Islet of Langerhans (tissue), 1 donor: ENCODE results near the gene FNDC1.
"Not testable (repeated sequence)": the region's sequence is repeated elsewhere in the genome, so short reads cannot be mapped to it uniquely, and the experiment has no call there.

Experiments
- FAIRE-seq: peaks from one replicate; lab custom pipeline; 2011; peaks lifted over from hg19 to GRCh38; lab: Jason Lieb, UNC

Gene FNDC1

DNA sequence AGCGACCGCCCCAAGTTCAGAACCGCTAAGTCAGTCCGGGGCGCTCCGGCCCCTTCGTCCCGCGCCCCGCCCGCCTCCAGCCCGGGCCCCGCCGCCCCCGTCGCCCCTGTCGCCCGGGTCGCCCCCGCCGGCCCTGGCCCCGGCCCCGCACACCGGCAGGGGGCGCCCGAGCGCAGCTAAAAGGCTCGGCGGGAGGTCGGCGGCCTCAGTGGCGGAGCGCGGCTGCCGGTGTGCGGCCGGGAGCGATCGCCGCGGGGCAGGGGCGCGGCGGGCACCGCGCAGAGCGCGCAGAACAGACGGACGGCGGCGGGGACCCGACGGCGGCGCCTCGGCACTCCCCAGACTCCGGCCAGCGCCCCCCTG is at the start of gene FNDC1:
Gene FNDC1, plus strand, starts transcription at position 208 of the 363 bp plus-strand sequence. CDS start 197 bp downstream, outside the sequence.
- no peak for FAIRE-seq

DNA sequence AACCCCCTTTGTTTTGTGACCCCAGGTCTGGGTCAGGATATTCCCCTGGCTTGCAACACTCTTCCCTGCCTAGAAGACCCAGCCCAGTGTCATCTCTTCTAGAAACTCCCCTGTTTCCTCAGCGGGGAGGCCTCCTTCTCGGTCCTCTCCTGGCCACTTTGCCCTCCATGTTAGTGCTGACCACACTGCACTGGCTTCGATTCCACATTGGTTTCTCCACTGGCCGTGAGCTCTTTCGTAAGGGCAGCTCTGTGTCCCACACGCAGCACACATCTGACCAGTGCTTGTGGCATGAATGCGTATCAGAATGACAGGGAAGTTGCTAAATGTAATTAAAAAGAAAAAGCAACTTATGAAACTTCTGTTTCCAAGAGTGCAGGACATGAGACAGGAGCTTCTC is 49.4 kb upstream of the FNDC1 start:
- FAIRE-seq: no peak

DNA sequence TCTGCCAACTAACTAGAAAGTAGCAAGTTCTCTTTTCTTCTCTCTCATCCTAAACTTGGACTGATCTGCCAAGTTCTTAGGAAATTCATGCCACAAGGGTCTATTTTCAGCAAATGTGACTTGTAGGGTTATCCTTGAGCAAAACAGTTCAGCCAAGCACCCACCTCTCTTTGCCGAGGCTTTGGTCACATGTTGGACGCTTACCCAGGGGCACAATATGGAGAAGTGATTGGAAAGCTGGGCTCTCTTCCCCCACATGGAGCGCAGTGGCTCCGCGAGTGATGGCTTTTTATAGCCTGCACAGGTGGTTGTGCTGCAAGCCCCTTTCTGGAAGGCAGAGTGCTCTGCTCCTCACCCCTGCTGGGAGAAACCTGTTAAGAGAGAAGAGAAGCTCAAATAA is 47.7 kb upstream of the FNDC1 start:
- no peak for FAIRE-seq

DNA sequence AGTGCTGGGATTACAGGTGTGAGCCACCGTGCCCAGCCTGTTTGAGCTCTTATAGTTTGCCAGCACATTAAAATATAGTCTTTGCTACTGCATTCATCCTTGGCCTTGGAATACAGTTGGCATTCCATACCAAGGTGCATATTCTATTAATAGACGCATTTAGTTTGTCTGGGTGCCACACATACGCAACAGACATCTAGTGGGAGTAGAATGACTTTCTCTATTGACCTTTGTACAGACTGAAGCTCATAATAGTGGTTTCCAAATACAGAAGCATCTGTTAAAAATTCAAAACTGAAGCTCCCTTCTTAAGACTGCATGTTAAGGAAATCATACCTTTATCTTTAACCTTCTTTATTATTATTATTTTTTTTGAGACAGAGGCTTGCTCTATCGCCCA is 46.7 kb upstream of the FNDC1 start:
- FAIRE-seq: no peak

DNA sequence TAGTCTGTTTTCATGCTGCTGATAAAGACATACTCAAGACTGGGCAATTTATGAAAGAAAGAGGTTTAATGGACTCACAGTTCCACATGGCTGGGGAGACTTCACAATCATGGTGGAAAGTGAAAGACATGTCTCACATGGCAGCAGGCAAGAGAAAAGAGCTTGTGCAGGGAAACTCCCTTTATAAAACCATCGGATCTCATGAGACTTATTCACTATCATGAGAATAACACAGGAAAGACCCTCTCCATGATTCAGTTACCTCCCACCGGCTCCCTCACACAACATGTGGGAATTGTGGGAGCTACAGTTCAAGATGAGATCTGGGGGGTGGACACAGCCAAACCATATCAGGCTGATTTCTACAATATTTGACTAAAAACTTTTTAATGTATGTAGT is 45.4 kb upstream of the FNDC1 start:
- FAIRE-seq: not testable (repeated sequence)

DNA sequence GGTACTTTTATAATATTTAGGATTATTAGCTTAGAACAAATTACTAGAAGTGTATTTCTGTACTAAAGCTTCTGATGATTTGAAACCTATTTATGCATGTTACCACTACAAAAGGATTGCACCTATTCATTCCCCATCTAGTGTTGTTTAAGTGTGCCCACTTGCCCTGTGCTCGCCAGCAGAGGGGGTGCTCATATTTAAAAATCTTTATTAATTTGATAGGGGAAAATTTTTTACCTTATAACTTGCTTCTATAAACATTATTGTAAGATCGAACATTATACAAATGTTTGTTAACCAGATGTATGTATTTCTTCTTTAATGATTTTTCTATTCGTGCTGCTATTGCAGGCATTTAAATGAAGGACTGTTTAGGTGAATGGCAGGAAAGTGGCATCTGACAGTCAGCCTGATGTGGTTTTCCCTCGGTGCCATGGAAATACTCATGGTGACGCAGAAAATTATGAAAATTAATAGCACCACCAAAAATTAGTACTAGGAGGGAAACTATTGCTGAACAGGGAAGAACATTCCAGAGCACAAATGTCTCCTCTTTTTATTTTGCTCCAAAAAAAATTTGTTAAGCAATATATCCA is 44.1 kb upstream of the FNDC1 start:
- no peak for FAIRE-seq

DNA sequence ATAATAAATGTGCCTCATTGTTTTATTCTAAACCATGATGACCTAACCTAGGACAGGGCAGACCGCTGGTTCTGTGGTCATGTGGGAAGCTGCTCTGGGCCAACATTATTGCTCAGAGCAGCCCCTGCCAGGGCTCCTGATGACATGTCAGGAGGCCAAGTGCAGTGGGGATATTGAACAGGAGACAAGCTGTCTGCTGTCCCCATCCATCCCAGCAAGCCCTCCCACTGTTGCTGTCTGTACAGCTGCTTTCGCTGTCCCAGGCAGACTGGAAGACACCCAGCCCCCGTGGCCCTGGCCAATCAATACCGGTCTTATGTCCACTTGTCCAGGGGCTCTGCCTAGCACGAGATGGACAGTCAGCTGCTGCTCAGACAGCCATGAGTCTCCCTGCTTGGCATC is 43.2 kb upstream of the FNDC1 start:
- no peak for FAIRE-seq

DNA sequence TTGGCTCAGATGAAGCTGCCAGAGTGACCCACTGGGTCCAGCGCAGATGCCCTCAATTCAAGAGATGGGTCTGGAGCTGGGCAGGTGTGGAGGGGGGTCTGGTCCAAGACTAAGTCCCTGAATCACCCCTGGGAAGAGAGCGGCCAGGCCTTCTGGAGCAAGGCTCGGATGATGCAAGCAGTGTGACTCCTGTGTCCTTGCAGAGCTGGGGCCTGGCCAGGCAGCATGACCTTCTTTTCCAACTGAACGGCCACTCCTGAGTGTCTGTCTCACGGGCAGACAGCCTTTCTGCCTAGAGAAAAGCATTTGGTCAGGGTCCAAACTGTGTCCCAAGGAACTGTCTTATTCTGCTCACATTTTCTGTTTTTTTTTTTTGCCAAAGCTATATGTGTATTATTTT is 42.6 kb upstream of the FNDC1 start:
- FAIRE-seq: no peak

DNA sequence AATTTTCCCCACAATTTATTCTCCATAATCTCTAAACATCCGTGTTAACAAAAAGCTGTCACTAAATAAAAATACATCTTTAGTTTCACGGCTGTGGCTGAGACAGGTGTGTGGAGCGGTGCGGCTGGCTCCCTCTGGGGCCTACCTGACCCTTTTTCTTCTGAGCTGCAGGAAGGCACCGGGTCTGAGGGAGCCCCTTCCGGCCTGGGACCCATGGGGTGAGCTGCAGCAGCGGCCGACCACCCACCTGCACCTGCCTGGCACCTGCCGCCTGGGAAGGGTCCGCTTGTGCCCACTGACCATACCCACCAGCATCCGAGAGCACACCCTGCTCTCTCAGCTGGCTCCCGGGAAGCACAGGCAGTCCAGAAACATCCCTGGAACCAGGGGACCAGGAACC is 41.5 kb upstream of the FNDC1 start:
- FAIRE-seq: no peak

DNA sequence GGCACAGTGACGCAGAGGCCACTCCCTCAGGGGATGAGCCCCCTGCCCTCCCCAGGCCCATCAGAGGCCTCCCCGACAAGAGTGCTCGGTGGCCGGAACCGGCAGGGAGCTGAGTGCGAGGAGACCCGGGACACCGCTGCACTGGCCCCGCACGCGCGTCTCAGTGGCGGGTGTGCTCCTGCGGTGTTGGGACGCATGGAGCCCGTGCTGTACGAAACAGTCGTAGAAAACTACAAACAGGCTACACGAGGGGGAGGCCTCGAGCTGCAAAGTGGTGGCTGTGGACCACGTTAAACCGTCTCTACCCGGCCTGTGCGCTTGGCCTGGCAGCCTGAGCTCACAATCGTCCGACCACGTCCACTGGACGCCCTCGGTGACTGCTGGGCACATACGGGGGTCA is 40.2 kb upstream of the FNDC1 start:
- FAIRE-seq: no peak

DNA sequence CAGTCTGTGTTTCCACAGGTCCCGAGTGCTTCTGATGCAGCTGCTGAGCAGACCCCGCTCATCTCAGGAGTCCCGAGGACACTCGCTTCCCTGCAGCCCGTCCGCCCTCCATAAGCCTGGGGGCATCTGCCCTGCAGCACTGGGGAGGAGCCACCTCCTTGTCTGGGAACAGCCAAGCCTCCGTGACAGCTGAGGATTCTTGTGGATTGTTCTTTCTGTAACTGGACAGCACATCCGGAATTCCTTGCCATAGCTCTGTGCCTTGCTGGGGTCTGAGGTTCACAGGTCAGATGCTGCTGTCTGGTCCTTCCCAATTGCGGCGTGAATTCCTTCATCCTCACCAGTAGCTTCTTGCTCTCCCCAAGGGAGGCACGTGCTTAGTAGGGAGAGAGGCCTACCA is 38.4 kb upstream of the FNDC1 start:
- no peak for FAIRE-seq

DNA sequence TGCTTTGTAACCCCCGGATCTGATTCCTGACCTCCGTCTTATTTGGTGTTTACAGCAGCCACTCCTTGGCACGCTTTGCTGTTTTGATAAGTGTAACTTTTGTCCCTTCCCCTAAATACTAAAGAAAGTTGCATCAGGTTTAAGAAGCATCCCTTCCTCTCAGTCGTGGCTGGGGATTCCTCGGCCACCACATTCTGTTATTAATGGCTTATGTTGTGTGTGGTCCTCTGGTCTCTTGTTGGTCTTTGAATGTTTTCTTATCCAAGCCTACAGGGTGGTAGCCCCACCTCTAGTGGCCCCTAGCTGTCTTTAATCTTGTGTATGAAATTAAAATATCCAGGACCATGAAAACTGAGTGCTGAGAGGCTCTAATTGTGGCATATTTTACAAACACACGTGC is 37.5 kb upstream of the FNDC1 start:
- no peak for FAIRE-seq

DNA sequence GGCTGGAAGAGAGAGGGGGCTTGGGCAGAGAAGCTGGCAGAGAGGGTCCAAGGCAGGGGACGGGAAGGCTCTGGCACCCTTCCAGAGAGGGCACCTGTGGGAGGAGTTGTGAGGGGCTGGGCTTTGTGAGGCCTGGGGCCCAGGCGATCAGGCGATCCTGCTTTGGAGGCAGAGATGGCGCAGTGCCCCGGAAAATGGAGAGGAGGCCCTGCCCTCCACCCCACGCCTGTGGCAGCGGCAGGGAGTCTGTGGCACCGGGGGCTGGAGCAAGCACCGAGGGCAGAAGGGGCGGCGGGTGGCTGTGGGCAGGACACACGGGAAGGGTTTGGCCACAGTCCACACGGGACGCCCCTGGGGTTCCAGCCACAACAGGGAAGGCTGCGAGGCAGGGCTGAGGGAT is 36.5 kb upstream of the FNDC1 start:
- FAIRE-seq: no peak

DNA sequence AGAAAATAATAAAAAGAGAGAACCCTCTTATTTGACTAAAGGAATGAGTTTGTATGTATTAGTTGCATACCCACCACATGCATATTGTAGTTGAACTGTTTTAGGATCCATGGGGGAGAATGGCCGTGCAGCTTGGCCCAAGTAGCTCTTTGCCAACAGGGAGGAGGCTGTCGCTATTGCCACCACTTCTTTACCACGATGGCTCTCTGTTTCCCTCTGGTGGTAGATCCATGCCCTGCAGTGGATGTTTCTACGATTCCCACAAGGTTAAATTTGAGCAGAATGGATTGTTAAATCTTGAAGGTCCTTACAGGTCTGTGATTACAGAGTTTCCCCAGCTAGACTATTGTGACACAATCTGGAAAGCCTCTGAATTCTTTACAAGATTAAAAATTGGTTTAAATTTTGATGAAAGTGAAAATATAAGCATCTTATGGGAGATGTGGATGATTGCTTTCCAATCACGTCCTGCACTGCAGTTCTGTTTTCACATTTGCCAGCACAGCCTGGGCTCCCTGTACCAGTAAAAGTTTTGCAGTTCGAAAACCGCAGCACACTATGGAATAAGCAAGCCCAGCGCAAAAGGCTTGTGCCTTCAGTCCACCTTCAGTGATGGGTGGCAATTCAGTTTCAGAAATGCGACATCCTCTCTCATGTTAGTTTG is 34.4 kb upstream of the FNDC1 start:
- FAIRE-seq: no peak

DNA sequence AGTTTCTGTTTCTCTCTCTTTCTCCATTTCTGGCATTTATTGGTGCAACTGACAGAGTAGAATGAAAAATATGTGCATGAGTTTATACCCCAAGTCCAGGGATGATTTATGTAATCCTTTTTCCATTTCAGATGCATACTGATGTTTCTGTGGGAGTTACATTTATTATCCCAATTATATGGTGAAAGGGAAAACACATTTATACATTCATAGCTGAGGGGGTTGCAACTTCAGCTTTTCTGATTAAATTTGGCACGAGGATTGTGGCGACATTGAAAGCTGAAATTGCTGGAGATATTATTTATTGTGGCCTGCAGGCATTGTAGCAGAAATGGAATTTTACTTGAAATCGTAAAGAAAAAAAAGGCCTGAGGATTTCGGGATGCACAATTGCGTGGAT is 31.5 kb upstream of the FNDC1 start:
- FAIRE-seq: no peak

DNA sequence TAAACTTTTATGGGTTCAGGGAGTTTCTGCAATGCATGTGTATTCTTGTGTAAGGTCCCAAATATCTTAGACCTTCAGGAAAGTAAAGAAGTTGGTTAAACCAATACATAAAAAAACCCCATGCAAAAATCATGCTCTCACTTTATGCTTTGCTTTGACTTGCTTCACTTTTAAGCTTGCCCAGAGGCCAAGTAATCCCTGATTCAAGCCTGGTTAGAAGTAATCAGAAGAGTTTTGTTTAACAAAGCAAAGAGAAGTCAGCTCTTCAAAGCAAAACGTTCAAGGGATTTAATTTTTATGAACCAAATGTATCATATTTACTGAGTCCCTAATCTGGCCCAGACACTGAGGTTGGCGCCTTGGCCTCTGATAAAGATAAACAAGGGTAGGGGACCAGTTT is 26.7 kb upstream of the FNDC1 start:
- no peak for FAIRE-seq

DNA sequence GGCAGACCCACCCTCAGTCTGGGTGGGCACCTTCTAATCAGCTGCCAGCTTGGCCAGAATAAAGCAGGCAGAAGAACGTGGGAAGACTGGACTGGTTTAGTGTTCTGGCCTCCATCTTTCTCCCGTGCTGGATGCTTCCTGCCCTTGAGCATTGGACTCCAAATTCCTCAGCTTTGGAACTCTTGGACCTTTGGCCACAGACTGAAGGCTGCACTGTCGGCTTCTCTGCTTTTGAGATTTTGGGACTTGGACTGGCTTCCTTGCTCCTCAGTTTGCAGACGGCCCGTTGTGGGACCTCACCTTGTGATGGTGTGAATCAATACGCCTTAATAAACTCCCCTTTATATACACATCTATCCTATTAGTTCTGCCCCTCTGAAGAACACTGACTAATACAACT is 20.6 kb upstream of the FNDC1 start:
- no peak for FAIRE-seq

DNA sequence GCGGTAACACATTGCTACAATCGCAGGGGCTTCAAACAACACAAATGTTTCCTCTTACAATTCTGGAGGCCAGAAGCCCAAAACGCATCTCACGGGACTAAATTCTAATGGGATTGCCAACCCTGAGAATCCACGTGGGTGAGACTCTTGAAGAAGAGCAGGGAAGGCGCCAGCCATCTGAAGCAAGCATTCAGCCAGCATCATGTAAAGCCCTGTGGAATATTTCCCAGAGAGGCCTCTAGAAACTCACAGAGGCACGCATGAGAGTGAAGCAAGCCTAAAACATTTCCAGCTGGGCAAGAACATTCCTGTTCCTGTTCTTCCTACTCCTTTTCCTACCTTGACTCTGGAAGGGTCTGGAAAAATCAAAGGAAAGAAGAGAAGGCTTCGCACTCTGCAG is 19.6 kb upstream of the FNDC1 start:
- FAIRE-seq: no peak

DNA sequence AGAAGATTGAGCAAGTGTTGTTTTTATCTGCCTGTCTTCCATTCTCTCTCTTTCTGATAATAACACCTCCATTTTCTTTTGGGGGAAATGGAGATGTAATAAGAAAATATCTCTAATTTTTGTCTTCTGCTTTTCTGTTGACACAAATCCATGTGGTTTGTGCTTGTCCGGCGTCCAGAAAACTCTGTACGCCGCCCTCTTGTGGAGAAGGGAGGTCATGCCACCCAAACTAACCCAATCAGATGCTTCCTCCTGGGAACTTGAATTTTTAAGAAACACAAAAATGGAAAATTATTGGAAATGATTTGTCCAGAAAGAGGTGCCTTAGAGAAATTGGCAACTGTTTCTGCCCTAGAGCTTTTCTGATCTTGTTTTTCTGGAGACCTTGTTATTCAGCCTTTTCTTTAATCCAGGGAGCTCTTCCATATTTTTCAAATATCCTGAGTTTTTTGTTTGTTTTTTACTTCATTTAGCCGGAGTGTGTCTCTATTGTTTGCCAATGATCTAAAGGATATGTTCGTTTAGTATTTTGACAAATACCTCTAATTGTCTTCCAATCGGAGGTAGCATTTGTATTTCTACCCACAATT is 17.8 kb upstream of the FNDC1 start:
- FAIRE-seq: peak; percentile 45

DNA sequence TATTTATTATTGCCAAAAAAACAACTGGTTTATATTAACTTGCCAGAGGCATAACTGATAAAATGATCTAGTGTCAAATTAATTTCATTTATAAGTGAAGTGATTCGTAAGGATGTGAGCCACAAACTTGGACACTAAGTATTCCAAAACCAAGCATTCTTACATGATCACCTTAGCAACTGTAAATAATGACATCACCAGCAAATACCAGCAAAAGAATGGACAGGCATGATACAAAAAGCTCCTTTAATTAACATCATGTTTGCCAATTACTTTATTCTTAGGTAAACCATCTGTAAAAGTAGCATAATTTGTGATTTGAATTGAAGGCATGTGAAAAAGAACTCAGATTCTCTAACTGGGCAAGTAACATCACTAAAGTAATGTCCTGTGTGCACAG is 17.2 kb upstream of the FNDC1 start:
- no peak for FAIRE-seq

DNA sequence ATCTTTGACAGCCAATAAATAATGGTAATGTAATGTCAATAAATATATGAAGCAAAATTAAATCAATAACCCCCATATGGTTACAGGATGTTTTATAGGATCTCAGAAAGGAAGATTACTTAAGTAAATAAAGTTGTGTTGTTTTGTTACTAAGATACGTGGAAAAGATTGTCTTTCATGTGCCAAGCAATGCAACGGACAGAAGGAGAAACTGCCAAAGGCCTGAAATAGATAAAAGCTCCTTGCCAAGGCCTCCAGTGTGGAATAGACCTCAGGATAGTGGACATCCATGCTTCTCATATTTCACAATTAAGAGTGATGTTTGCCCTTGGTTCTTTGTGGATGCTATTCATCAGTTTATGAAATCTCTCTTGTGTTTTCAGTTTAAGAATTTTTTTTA is 16.4 kb upstream of the FNDC1 start:
- no peak for FAIRE-seq

DNA sequence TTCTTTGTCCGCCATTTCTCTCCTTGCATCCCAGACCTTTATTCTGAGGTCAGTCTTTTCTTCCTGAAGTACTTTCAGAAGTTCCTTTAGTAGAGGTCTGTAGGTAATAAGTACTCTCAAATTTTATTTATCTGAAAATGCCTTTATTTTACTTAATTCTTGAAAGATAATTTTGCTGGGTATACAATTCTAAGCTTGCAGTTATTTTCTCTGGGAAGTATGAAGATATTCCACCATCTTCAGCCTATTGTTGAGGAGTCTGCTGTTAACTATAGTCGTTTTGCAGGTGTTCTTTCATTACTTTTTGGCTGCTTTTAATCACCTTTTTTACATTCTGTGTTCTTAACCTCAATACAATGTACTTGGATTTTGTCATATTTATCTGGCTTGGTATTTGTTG is 13.5 kb upstream of the FNDC1 start:
- no peak for FAIRE-seq

DNA sequence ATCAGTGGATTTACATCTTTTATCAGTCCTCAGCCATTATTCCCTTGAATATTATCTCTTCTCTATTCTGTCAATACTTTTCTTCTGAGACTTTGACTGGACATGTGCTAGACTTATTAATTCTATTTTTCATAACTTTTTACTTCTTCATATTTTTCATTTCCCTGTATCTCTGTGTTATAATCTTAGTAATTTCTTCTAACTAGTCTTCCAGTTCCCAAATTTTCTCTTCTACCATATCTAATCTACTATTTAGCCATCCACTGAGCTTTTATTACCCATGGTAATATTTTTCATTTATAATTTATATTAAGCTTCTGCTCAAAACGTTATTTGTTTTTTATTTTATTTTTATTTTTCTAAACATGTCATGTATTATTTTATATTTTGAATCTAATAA is 13.1 kb upstream of the FNDC1 start:
- no peak for FAIRE-seq

DNA sequence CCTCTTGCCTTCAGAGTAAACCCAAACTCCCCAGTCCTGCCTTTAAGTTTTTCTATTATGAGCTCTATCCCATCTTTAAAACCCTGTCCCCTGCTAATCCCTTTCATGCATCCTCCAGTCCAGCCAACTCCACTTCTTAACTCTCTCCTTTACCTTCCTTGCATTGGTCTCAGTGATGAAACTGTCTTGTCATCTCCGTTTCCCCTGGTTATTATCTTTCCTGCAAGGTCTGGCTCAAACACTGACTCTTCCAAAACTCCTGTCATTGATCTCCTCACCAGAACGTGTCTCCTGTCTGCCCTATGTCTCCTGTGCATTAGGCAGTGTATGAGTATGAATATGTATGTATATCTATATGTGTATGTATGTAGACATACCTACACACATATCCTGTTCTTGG is 11.8 kb upstream of the FNDC1 start:
- no peak for FAIRE-seq
